Dedifferentiated amniotic fluid mesenchymal stem cell (primary cell): Measurements from ENCODE around the gene DHRSX.
"Not testable (repeated sequence)": the region's sequence is repeated elsewhere in the genome, so short reads cannot be mapped to it uniquely, and the experiment has no call there.

ENCODE experiments used
- DNase-seq: peaks from one replicate; pipeline ENCODE4 v3.0.0-alpha.2; 2016; ENCODE audit errors: extremely low spot score

The DHRSX gene

GRCh38 chrX:2500803-2501558 lies at the start of gene DHRSX, which contains the start of gene ZBED1:
TSS of gene DHRSX (minus strand) at chrX:2500976. CDS start at chrX:2500925, 51 bp downstream.
TSS of gene ZBED1 (minus strand) at chrX:2500976. CDS start at chrX:2490719, 10,257 bp downstream.
- no peak for DNase-seq

- DNase-seq, result no peak
Measured at GRCh38 chrX:2549876-2550275, 49.1 kb upstream of the DHRSX start.

GRCh38 chrX:2548711-2549423 lies 48.1 kb upstream of the DHRSX start:
- DNase-seq, result no peak

GRCh38 chrX:2547736-2548135 lies 47.0 kb upstream of the DHRSX start:
- no peak for DNase-seq

GRCh38 chrX:2546496-2546895 lies 45.7 kb upstream of the DHRSX start:
- no peak for DNase-seq

GRCh38 chrX:2545144-2545543 lies 44.4 kb upstream of the DHRSX start:
- DNase-seq, result no peak

- DNase-seq, result no peak
Measured at GRCh38 chrX:2542826-2543521, 42.2 kb upstream of the DHRSX start.

- DNase-seq, result no peak
Measured at GRCh38 chrX:2541603-2542002, 40.8 kb upstream of the DHRSX start.

GRCh38 chrX:2540426-2540947 lies 39.7 kb upstream of the DHRSX start:
- no peak for DNase-seq

- DNase-seq, result no peak
Measured at GRCh38 chrX:2539586-2539985, 38.8 kb upstream of the DHRSX start.

GRCh38 chrX:2538031-2538757 lies 37.4 kb upstream of the DHRSX start:
- no peak for DNase-seq

GRCh38 chrX:2536974-2537373 lies 36.2 kb upstream of the DHRSX start:
- DNase-seq, result no peak

GRCh38 chrX:2536141-2536540 lies 35.4 kb upstream of the DHRSX start:
- DNase-seq, result no peak

GRCh38 chrX:2534261-2535021 lies 33.7 kb upstream of the DHRSX start:
- not testable (repeated sequence) for DNase-seq

- DNase-seq, result no peak
Measured at GRCh38 chrX:2533424-2533823, 32.6 kb upstream of the DHRSX start.

- DNase-seq, result no peak
Measured at GRCh38 chrX:2526390-2526789, 25.6 kb upstream of the DHRSX start.

- no peak for DNase-seq
Measured at GRCh38 chrX:2523911-2524310, 23.1 kb upstream of the DHRSX start.

GRCh38 chrX:2521927-2522386 lies 21.2 kb upstream of the DHRSX start:
- no peak for DNase-seq

GRCh38 chrX:2521092-2521926 lies 20.5 kb upstream of the DHRSX start:
- DNase-seq, result no peak

GRCh38 chrX:2520539-2520938 lies 19.8 kb upstream of the DHRSX start:
- no peak for DNase-seq
